Astrocyte (in vitro differentiated cells and primary cell): ENCODE measurements around the gene TRPC5OS. TPM values are rescaled to one million over a fixed set of nuclear protein-coding genes. Genes with fewer than 3 reads are reported as not detected.

ENCODE experiments used
- DNase-seq: peaks from one replicate; pipeline ENCODE4 v3.0.0-alpha.2; 2010; ENCODE audit warnings: low read depth
- FAIRE-seq: peaks from 2 replicates; lab custom pipeline; 2011; peaks lifted over from hg19 to GRCh38; lab: Jason Lieb, UNC
- H2AFZ ChIP-seq: 2 replicates; pipeline ENCODE4 v1.6.0; 2012; ENCODE audit warnings: low read depth, low read length, inconsistent platforms
- H3K27ac ChIP-seq: 2 replicates; pipeline ENCODE4 v1.5.1; 2011; ENCODE audit warnings: low read depth, low read length, inconsistent platforms
- H3K27me3 ChIP-seq: 2 replicates; pipeline ENCODE4 v1.6.0; 2011; ENCODE audit warnings: low read length, inconsistent platforms; ENCODE audit not compliant: insufficient read depth
- H3K36me3 ChIP-seq: 2 replicates; pipeline ENCODE4 v1.5.1; 2011; ENCODE audit warnings: low read length, inconsistent platforms; ENCODE audit not compliant: insufficient read depth
- H3K4me1 ChIP-seq: 2 replicates; pipeline ENCODE4 v1.5.1; 2011; ENCODE audit warnings: low read length, inconsistent platforms; ENCODE audit not compliant: insufficient read depth
- H3K4me2 ChIP-seq: 2 replicates; pipeline ENCODE4 v1.6.0; 2012; ENCODE audit warnings: low read length, inconsistent platforms
- H3K4me3 ChIP-seq: 2 replicates; pipeline ENCODE4 v1.5.1; 2011; ENCODE audit warnings: low read depth, mild to moderate bottlenecking, low read length, inconsistent platforms; ENCODE audit not compliant: insufficient read depth
- H3K79me2 ChIP-seq: 2 replicates; pipeline ENCODE4 v1.6.0; 2012; ENCODE audit warnings: mild to moderate bottlenecking, low read length, inconsistent platforms; ENCODE audit not compliant: insufficient read depth
- H3K9ac ChIP-seq: 2 replicates; pipeline ENCODE4 v1.6.0; 2012; ENCODE audit warnings: mild to moderate bottlenecking, low read length, inconsistent platforms
- H3K9me3 ChIP-seq: 2 replicates; pipeline ENCODE4 v1.5.1; 2012; ENCODE audit warnings: low read depth, mild to moderate bottlenecking, low read length, inconsistent platforms; ENCODE audit not compliant: insufficient read depth
- H4K20me1 ChIP-seq: 2 replicates; pipeline ENCODE4 v1.6.0; 2012; ENCODE audit warnings: low read length, inconsistent platforms; ENCODE audit not compliant: insufficient read depth
- H3K27ac Mint-ChIP-seq: one replicate; pipeline ENCODE4 v1.8.0; 2021; ENCODE audit warnings: mild to moderate bottlenecking, mixed read lengths; ENCODE audit not compliant: unreplicated experiment
- H3K27me3 Mint-ChIP-seq: one replicate; pipeline ENCODE4 v1.8.0; 2021; ENCODE audit warnings: low read depth, mixed read lengths; ENCODE audit not compliant: unreplicated experiment
- H3K36me3 Mint-ChIP-seq: one replicate; pipeline ENCODE4 v1.8.0; 2021; ENCODE audit warnings: low read depth, mixed read lengths; ENCODE audit not compliant: unreplicated experiment
- H3K4me1 Mint-ChIP-seq: one replicate; pipeline ENCODE4 v1.8.0; 2021; ENCODE audit warnings: low read depth, mixed read lengths; ENCODE audit not compliant: unreplicated experiment
- H3K4me3 Mint-ChIP-seq: one replicate; pipeline ENCODE4 v1.8.0; 2021; ENCODE audit warnings: mild to moderate bottlenecking, moderate library complexity, mixed read lengths; ENCODE audit not compliant: unreplicated experiment
- H3K9me3 Mint-ChIP-seq: one replicate; pipeline ENCODE4 v1.8.0; 2021; ENCODE audit warnings: mild to moderate bottlenecking, mixed read lengths; ENCODE audit not compliant: unreplicated experiment
- EZH2 ChIP-seq: IDR thresholded peaks from 2 replicates; pipeline ENCODE4 v1.6.1; 2012; ENCODE audit warnings: mild to moderate bottlenecking, low read length, inconsistent platforms; ENCODE audit not compliant: insufficient read depth
- total RNA-seq: library from RNA; stranded (reverse); gene quantifications from 2 replicates; pipeline ENCODE4 v1.2.1, GENCODE V29; 2021
- TF ChIP-seq, protein P1 (sequence below): IDR thresholded peaks from 2 replicates; pipeline ENCODE4 v1.5.1; 2011; ENCODE audit warnings: low read depth, mild to moderate bottlenecking, inconsistent platforms, low read length, moderate library complexity; ENCODE audit not compliant: insufficient read depth

The TRPC5OS gene
- total RNA-seq, 1 donor from 2014 or later: not detected

DNA sequence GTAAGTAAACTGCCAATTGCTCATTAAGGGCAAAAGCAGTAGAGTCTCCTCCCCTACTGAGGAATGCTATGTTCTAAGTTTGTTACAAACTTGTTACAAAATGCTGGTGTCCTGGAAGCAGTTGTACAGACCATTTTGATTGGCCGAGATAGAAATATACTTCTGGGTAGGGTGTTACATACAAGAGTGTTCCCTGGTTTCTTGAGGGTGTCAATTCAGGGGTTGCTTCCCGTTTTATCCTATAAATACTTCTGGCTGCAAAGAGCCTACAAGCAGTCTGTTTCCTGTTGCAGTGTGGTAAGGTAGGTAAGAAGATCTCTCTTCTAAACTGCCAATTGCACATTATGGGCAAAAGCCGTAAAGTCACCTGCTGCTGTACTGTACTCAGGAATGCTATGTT is 5.7 kb downstream of the TRPC5OS start:
- H3K4me1 Mint-ChIP-seq: no peaks in the 10 kb centered on the region
- Histone ChIP-seq H3K4me3 (no peak overlapping the region), H3K4me1 (no peaks in the 10 kb centered on the region), H2AFZ (no peak overlapping the region), H3K4me2 (no peak overlapping the region), H3K9me3 (no peaks in the 10 kb centered on the region), H3K36me3 (no peaks in the 10 kb centered on the region), H3K79me2 (no peaks in the 10 kb centered on the region), H3K27me3 (no peaks in the 10 kb centered on the region), H3K9ac (no peak overlapping the region), H4K20me1 (no peaks in the 10 kb centered on the region), H3K27ac (no peak overlapping the region)
- DNase-seq: no peak
- no peaks in the 10 kb centered on the region for H3K27me3 Mint-ChIP-seq
- H3K9me3 Mint-ChIP-seq: no peaks in the 10 kb centered on the region
- peak; percentile 89 for FAIRE-seq
- H3K27ac Mint-ChIP-seq: no peak overlapping the region
- H3K4me3 Mint-ChIP-seq: no peak overlapping the region
- no peaks in the 10 kb centered on the region for H3K36me3 Mint-ChIP-seq
- TF ChIP-seq, protein P1, sequence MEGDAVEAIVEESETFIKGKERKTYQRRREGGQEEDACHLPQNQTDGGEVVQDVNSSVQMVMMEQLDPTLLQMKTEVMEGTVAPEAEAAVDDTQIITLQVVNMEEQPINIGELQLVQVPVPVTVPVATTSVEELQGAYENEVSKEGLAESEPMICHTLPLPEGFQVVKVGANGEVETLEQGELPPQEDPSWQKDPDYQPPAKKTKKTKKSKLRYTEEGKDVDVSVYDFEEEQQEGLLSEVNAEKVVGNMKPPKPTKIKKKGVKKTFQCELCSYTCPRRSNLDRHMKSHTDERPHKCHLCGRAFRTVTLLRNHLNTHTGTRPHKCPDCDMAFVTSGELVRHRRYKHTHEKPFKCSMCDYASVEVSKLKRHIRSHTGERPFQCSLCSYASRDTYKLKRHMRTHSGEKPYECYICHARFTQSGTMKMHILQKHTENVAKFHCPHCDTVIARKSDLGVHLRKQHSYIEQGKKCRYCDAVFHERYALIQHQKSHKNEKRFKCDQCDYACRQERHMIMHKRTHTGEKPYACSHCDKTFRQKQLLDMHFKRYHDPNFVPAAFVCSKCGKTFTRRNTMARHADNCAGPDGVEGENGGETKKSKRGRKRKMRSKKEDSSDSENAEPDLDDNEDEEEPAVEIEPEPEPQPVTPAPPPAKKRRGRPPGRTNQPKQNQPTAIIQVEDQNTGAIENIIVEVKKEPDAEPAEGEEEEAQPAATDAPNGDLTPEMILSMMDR: no peak
- TF ChIP-seq EZH2: no peak

DNA sequence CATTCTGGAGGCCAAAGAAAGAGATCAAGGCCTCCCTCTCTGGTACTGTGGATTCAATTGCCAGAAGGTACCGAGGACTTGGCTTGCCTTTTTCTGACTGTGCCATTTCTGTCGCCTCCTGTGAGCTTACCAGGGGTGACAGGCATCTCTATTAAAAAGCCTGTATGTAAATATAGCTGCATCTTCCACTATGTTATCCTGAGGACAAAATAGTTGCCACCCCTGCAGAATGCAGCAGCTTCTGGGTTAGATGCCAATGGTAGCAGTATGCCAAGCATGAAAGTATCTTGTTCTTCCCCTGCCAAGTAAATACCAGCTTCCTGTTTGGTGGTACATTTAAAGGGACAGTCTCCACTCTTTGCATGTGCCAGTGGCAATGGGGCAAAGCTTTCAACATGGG is 10.7 kb downstream of the TRPC5OS start:
- no peak overlapping the region for H2AFZ ChIP-seq
- H3K9me3 ChIP-seq: no peaks in the 10 kb centered on the region
- no peaks in the 10 kb centered on the region for H3K27me3 ChIP-seq
- H3K79me2 ChIP-seq: no peaks in the 10 kb centered on the region
- no peak for FAIRE-seq
- H3K27ac ChIP-seq: no peak overlapping the region
- no peak overlapping the region for H3K4me3 ChIP-seq
- no peak overlapping the region for H3K4me2 ChIP-seq
- TF ChIP-seq, protein P1: no peak
- no peak for TF ChIP-seq EZH2
- H3K27me3 Mint-ChIP-seq: no peaks in the 10 kb centered on the region
- H3K36me3 ChIP-seq: no peaks in the 10 kb centered on the region
- no peaks in the 10 kb centered on the region for H3K4me1 Mint-ChIP-seq
- no peaks in the 10 kb centered on the region for H3K4me1 ChIP-seq
- no peaks in the 10 kb centered on the region for H3K36me3 Mint-ChIP-seq
- no peak overlapping the region for H3K4me3 Mint-ChIP-seq
- DNase-seq: no peak
- no peaks in the 10 kb centered on the region for H4K20me1 ChIP-seq
- no peak overlapping the region for H3K27ac Mint-ChIP-seq
- H3K9ac ChIP-seq: no peak overlapping the region
- no peaks in the 10 kb centered on the region for H3K9me3 Mint-ChIP-seq

DNA sequence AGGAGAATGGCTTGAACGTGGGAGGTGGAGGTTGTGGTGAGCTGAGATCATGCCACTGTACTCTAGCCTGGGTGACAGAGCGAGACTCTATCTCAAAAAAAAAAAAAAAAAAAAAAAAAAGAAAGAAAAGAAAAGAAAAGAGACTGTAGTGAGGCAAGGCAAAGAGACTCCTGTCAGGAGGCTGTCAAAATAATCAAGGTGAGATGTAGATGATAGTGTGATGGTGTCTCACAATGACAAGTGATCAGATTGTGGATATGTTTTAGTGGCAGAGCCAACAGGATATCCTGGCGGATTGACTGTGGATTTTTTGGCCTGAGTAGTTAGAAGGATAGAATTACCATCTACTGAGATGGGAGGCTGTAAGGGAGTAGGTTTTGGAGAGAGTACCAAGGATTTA is 12.6 kb downstream of the TRPC5OS start:
- Histone ChIP-seq H3K79me2 (no peaks in the 10 kb centered on the region), H3K27me3 (no peaks in the 10 kb centered on the region), H3K9ac (no peak overlapping the region), H3K9me3 (no peaks in the 10 kb centered on the region), H3K4me3 (no peak overlapping the region), H3K4me1 (no peaks in the 10 kb centered on the region), H3K27ac (no peak overlapping the region), H2AFZ (no peak overlapping the region), H4K20me1 (no peaks in the 10 kb centered on the region), H3K4me2 (no peak overlapping the region), H3K36me3 (no peaks in the 10 kb centered on the region)
- no peaks in the 10 kb centered on the region for H3K9me3 Mint-ChIP-seq
- H3K36me3 Mint-ChIP-seq: no peaks in the 10 kb centered on the region
- no peak overlapping the region for H3K4me3 Mint-ChIP-seq
- H3K27me3 Mint-ChIP-seq: no peaks in the 10 kb centered on the region
- no peak for DNase-seq
- TF ChIP-seq, protein P1: no peak
- TF ChIP-seq EZH2: no peak
- no peak for FAIRE-seq
- no peaks in the 10 kb centered on the region for H3K4me1 Mint-ChIP-seq
- no peak overlapping the region for H3K27ac Mint-ChIP-seq
